HCEC 1CT (cell line): ENCODE measurements around the gene CHCHD3.

Source experiments
- DNase-seq: peaks from one replicate; pipeline ENCODE4 v3.0.0-alpha.2; 2017

The CHCHD3 gene

GRCh38 chr7:132797152-132797551 is 284.7 kb downstream of the CHCHD3 start:
- DNase-seq = no peak

- no peak for DNase-seq
Observed at GRCh38 chr7:132793474-132793873, 288.4 kb downstream of the CHCHD3 start.

GRCh38 chr7:132791036-132791435 is 290.9 kb downstream of the CHCHD3 start:
- no peak for DNase-seq

DNA sequence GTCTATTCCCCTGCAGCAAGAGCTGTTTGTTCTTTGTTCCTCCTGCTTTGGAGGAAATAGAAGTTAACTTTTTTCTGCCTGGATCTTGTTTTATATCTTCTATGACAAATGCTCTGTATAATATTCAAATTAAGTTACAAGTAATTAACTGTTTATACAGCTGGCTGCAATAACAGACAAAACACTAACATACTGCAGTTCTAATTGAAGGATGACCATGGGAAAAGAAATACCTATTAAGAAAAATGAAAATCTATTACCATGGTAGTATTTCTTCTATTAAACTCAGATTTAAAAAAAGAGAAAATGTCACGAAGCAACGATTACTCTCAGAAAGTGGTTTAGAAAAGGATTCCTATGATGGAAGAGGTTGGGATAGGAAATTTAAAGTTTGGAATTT is 291.8 kb downstream of the CHCHD3 start:
- no peak for DNase-seq

DNA sequence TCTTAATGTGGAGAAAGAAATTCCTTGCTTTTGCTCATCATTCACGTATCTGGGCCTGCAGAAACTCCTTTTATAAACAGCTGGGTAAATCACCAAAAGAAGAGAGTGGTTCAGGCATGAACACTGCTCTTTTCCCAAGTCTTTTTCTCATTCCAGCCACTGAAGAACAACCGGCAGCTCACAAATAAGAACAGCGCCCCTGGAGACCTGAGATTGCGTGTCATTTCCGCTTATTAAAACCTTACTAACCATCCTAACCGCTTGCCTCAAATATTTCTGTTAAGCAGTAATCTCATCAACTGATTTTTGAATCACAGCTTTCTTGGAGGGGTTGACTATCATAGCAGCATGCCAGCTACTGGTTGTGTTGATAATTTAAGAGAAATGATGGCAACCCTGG is 292.6 kb downstream of the CHCHD3 start:
- DNase-seq = no peak

- no peak for DNase-seq
Observed at GRCh38 chr7:132785870-132786269, 296.0 kb downstream of the CHCHD3 start.

DNA sequence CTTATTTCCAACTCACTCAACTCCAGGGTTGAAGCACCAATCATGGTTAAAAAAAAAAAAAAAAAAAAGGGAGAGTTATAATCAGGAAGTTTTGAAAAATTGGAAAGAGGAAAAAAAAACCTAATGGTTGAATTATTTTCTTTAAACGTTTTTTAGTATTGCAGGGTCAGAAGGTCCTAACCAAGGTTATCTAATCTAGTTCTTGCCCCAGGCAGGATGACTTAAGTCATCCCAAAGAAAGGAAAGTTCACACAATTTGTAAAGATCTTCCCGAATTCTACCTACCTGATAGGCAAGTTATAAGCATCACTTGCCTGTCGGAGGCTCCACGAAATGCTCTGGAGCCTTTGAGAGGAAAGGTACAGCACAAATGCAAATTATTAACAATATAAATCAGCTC is 297.5 kb downstream of the CHCHD3 start:
- no peak for DNase-seq

DNA sequence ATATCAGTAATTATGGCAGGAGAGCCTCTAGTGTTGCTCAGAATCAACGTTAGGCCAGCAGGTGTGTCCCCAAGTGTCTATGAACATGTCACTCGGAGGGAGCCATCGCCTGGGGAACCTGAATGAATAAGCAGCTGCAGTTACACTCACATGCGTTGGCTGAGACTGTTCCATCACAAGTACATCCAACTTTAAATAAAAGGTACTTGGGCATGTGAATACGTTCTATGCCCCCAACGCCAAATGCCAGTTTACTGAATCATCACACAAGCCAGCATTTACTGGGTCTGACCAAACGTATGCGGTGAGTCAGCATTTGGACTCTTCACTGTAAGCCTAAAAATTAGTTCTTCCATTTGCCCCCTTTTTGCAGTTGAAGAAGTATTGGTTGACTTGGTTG is 298.1 kb downstream of the CHCHD3 start:
- peak; percentile 89 for DNase-seq

DNA sequence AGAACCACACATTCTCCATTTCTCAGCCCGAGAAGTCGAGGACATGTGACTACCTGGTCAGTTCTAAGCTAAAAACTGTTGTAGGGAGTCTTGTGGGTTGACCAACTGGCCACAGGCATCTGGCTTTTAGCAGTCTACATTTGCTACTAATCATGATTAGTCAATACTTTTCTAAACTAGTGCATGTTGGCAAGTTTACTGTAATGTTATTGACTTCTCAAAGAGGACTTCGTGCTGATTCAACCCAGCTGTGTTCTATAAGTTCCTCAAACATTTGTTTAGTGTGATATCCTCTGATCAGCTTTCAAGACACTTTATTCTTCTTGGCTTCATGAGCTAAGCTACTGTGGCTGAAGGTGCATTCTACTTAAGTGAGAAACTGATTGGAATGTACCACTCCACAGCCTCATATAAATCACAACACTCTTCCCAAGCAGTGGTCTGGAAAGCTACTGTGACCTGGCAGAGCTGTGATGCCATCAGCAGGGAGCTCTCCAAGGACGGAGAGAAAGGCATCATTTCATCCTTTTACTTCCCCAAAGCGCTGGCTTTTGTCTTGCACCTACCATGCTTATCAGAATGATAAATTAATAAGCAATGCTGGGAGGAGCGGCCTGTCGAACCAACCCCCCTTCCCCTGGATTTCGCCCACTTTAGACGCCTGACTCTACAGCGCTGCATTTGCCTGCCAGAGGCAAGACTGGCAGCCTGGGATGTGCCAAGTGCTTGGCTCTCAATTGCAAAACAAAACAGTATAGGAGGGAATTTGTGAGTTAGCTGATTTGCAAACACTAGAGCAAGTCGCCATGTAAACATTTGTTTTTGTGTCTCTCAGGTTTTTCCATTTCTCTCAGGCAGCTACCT is 298.9 kb downstream of the CHCHD3 start:
- peak; percentile 93 for DNase-seq

DNA sequence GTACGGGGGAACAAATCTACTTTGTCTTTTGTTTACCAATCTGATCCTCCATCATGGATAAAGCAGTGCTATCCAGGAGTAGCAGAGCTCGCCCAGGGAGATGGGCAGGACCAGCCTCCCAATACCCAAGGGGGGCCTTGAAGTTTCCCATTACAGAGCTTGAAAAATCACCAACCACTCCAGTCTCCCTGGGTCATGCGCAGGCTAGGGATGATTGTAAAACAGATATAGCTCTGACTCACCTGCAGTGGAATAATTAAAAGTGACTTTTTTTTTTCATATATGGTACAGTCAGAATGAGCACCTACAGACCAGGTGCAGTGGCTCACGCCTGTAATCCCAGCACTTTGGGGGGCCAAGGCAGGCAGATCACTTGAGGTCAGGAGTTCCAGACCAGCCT is 301.1 kb downstream of the CHCHD3 start:
- DNase-seq = no peak

- DNase-seq = no peak
Observed at GRCh38 chr7:132779164-132779563, 302.7 kb downstream of the CHCHD3 start.

GRCh38 chr7:132778761-132779160 is 303.1 kb downstream of the CHCHD3 start:
- DNase-seq = no peak

- DNase-seq = no peak
Observed at GRCh38 chr7:132777956-132778355, 303.9 kb downstream of the CHCHD3 start.

GRCh38 chr7:132777414-132777813 is 304.5 kb downstream of the CHCHD3 start:
- DNase-seq = no peak

GRCh38 chr7:132776048-132776620 is 305.8 kb downstream of the CHCHD3 start:
- no peak for DNase-seq

GRCh38 chr7:132773527-132773956 is 308.3 kb downstream of the CHCHD3 start:
- peak; percentile 87 for DNase-seq

DNA sequence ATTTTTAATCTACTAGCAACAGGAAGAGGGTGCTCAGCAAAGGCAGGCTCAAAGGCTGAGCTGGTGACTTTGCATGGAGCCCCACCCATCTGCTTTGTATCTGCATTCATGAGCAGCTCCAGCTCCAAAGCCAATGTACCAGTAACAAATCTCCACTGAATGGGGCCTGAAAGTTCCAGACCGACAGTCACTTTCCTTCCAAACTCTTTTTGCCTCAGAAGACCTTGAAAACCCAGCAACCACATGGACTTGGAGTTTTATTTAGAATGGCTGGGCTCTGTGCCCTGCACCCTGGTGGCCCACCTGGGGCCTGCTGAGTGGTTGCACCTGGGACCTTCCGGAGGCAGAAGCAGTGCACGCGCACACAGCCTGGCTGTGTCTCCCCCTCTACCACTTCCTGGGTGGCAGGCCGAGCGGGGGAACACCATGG is 310.6 kb downstream of the CHCHD3 start:
- no peak for DNase-seq

- no peak for DNase-seq
Observed at GRCh38 chr7:132770055-132770454, 311.8 kb downstream of the CHCHD3 start.

- DNase-seq = no peak
Observed at GRCh38 chr7:132769280-132769679, 312.6 kb downstream of the CHCHD3 start.

- DNase-seq = no peak
Observed at GRCh38 chr7:132768099-132768498, 313.8 kb downstream of the CHCHD3 start.

- DNase-seq = no peak
Observed at GRCh38 chr7:132767378-132767777, 314.5 kb downstream of the CHCHD3 start.

- no peak for DNase-seq
Observed at GRCh38 chr7:132766660-132767059, 315.2 kb downstream of the CHCHD3 start.

DNA sequence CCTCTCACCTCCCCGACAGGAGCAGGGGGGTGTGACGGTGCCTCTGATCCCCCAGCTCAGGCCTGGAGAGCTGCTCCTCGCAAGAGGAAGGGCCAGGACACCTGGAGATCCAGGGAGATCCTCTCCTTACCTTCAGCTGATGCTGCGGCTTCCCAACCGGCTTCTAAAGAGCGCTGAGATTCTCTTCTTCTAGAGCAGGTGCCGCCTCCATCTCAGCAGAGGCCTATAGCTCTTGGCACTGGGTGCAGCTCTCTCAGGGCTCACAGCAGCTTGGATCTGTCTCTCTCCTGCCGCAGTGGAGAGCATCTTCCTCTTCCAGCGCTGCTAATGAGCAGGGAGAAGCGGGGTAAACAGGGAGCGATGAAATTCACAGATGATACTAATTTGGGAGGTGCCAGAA is 316.0 kb downstream of the CHCHD3 start:
- DNase-seq = no peak

GRCh38 chr7:132764762-132765161 is 317.1 kb downstream of the CHCHD3 start:
- DNase-seq = no peak

DNA sequence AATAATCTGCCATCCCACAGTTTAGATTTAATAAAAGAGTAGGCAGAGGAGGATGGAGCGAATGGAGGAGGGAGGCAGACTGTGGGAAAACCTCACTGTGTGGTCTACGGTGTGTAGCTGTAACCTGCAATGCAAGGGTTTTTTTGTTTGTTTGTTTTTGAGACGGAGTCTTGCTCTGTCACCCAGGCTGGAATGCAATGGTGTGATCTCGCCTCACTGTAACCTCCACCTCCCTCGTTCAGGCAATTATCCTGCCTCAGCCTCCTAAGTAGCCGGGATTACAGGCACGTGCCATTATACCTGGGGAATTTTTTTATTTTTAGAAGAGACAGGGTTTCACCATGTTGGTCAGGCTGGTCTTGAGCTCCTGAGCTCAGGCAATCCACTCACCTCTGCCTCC is 321.0 kb downstream of the CHCHD3 start:
- DNase-seq = no peak
